GM12865 (cell line): Measurements from ENCODE around the gene IP6K3.

Experiments
- DNase-seq: peaks from one replicate; pipeline ENCODE4 v3.0.0; 2010; ENCODE audit warnings: low read depth
- H3K4me3 ChIP-seq: 2 replicates; pipeline ENCODE4 v1.5.1; 2011; ENCODE audit warnings: mild to moderate bottlenecking, low read depth, low read length, control low read depth
- TF ChIP-seq, protein P1 (sequence below): IDR thresholded peaks from 2 replicates; pipeline ENCODE4 v1.5.1; 2011; ENCODE audit warnings: low read length, control low read depth, low read depth, inconsistent platforms; ENCODE audit not compliant: insufficient read depth; ENCODE audit errors: missing control alignments

The IP6K3 gene

DNA sequence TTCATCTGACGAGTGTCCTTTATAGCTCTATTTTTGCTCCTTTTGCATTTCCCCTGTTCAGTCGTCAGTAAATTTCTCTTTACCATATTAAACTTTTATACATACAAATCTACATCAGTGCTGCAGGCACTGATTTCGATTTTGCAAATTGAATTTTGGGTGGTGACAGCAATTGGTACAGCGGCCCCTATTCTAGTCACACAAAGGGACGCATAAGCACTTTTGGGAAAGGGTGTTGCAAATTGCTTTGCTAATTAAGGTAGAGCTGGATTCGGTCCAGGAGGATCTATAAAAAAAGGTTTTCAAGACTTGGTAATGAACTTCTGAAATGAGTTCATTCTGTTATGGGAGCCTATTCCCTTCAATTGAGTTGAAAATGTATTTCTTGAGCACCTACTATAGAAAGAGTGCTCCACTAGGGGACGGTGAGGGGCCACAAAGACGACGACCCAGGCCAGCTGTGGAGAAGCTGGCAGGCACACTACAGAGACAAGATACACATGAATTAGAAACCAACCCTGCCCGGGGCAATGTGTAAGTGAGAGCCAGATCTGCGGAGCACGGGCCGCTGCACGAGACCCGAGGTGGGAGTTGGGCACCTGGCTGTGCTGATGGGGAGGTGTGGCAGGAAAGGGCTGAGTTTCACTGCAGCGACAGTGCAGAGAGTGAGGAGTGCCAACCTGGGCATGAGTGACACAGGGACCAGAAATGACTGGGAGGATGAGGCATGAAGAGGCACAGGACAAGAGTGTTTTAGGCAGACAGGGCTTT, 40.6 kb downstream of the IP6K3 start:
- TF ChIP-seq, protein P1, sequence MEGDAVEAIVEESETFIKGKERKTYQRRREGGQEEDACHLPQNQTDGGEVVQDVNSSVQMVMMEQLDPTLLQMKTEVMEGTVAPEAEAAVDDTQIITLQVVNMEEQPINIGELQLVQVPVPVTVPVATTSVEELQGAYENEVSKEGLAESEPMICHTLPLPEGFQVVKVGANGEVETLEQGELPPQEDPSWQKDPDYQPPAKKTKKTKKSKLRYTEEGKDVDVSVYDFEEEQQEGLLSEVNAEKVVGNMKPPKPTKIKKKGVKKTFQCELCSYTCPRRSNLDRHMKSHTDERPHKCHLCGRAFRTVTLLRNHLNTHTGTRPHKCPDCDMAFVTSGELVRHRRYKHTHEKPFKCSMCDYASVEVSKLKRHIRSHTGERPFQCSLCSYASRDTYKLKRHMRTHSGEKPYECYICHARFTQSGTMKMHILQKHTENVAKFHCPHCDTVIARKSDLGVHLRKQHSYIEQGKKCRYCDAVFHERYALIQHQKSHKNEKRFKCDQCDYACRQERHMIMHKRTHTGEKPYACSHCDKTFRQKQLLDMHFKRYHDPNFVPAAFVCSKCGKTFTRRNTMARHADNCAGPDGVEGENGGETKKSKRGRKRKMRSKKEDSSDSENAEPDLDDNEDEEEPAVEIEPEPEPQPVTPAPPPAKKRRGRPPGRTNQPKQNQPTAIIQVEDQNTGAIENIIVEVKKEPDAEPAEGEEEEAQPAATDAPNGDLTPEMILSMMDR = no peak
- DNase-seq = no peak
- H3K4me3 ChIP-seq = no peak overlapping the region

- TF ChIP-seq, protein P1 = no peak
- no peak overlapping the region for H3K4me3 ChIP-seq
- no peak for DNase-seq
Measured at GRCh38 chr6:33705268-33705885, 41.3 kb downstream of the IP6K3 start.

DNA sequence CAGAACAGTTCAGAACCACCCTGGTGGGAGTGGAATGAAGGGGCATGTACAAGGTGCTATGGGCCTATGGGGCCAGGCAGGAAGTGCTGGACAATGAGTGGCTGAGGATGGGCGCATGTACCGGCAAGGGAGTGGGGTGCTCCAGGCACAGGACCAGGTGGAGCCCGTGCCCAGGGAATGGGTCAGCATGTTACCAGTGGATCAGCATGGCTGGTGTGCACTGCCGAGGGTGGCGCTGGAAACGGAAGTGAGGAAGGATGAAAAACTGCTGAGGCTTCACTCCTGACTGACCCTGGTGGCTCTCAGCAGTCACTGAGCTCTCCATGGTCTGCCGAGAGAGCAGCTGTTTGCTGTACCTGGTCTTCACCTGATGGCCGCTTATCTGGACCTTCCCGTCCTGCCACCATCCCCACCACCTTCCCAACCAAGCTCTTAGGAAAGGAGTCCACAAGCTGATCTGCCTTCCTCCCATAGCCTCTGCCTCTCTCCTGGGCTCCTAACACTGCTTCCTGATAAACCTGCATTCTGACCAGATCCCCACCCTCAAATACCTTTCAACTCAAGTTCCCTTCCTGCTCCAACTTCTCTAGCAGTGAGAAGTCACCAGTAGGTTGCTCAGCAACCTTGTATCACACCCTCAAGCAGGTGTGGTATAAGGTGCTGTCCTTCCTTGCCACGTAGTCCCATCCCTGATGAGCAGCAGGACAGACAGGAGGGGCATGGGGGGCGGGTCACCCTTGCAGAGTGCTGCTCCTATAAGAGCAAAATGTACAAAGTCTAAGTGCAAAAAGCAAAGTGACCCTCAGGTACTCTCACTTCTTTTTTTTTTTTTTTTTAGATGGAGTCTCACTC, 42.3 kb downstream of the IP6K3 start:
- DNase-seq = no peak
- H3K4me3 ChIP-seq = no peak overlapping the region
- TF ChIP-seq, protein P1 = no peak

DNA sequence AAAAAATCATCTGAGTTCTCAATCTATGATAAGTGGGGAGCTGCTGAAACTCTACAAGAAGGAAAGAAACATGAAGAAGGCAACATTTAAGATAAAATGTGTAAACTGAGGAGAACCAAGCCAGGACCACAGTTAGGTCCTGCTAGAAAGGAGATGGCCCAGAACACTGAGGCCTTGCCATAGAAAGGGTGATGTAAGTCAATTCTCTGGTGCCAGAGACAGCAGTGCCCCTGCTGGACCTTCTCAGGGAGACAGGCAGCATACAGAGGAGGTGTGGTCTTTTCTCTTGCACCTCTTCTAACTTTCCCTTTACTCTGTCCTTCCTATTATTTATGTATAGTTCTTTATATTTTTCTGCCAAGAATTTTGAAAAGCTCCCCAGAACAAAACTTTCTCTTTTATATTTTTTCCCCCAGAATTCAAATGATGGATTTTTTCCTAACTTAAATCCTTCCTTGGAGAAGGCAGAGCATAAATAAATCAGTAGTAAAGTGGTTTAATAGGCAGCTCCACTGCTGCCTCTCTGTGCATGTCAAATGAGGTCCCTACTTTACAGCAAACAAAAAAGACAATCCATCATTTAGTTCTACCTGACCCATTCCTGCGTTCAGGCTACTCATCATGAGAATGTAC, 44.2 kb downstream of the IP6K3 start:
- TF ChIP-seq, protein P1 = peak; percentile 58
- DNase-seq = peak; percentile 67
- H3K4me3 ChIP-seq = no peak overlapping the region

DNA sequence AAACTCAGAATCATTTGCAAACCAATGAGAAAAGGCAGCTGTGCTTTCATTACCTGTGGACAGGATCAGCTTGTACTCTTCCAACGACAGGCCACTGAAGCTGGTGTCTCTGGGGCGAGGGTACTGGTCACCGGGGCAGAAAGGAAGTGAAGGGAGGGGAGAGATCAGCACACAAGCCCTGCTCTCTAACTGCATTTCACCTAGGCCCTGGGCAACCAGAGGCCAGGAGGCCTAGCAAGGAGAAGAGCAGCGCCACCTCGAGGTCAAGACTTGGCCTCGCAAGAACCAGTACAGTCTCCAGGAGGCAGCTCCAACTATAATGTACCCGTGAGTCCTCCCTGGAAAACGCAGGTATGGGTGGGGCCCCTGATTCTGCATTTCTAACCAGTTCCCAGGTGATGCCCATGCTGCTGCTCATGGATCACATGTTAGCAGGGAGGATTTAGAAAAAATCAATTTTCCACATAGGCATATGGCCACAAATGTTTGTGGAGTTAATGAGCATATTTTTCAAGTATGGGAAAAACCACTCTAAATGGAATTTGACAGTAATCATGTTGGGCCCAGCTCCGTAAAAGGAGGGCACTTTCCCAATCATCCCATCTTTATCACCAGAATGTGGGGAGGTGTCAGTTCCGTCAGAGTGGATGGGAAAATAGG, 46.2 kb downstream of the IP6K3 start:
- peak; percentile 86 for DNase-seq
- H3K4me3 ChIP-seq = no peak overlapping the region
- TF ChIP-seq, protein P1 = peak; percentile 83

DNA sequence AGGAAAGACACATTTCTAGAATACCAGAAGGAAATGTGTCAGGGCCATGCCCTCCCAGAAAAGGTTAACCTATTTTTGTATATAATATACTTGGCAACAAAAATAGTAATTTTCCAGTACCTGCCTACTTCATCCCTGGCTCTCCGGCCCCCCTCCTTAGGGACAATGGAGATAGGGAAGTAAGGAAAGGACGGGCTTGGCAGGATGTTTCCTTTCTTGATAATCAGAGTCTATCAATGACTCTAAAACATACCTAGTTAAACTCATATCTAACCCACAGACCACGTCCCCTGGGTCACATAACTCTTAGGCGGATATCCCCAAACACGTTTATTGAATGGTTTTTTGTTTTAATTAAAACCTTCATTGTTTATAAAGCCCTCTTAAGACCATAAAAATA, 47.0 kb downstream of the IP6K3 start:
- no peak overlapping the region for H3K4me3 ChIP-seq
- TF ChIP-seq, protein P1 = no peak
- DNase-seq = no peak
